ENCODE results near the gene LBH.

- TF ChIP-seq CREB1 (IDR thresholded peaks at IDR 0.05; ENCODE audit: low read depth) (no peak), EP300 (IDR thresholded peaks at IDR 0.05; ENCODE audit: borderline replicate concordance) (no peak), TAF1 (IDR thresholded peaks at IDR 0.05; ENCODE audit: low read depth) (no peak), TEAD4 (IDR thresholded peaks at IDR 0.05) (no peak), MAX (IDR thresholded peaks at IDR 0.05) (no peak), CEBPB (IDR thresholded peaks at IDR 0.05) (no peak)
- TF ChIP-seq, protein P1, sequence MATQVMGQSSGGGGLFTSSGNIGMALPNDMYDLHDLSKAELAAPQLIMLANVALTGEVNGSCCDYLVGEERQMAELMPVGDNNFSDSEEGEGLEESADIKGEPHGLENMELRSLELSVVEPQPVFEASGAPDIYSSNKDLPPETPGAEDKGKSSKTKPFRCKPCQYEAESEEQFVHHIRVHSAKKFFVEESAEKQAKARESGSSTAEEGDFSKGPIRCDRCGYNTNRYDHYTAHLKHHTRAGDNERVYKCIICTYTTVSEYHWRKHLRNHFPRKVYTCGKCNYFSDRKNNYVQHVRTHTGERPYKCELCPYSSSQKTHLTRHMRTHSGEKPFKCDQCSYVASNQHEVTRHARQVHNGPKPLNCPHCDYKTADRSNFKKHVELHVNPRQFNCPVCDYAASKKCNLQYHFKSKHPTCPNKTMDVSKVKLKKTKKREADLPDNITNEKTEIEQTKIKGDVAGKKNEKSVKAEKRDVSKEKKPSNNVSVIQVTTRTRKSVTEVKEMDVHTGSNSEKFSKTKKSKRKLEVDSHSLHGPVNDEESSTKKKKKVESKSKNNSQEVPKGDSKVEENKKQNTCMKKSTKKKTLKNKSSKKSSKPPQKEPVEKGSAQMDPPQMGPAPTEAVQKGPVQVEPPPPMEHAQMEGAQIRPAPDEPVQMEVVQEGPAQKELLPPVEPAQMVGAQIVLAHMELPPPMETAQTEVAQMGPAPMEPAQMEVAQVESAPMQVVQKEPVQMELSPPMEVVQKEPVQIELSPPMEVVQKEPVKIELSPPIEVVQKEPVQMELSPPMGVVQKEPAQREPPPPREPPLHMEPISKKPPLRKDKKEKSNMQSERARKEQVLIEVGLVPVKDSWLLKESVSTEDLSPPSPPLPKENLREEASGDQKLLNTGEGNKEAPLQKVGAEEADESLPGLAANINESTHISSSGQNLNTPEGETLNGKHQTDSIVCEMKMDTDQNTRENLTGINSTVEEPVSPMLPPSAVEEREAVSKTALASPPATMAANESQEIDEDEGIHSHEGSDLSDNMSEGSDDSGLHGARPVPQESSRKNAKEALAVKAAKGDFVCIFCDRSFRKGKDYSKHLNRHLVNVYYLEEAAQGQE (IDR thresholded peaks at IDR 0.05; ENCODE audit: low read depth): no peak
These were observed 4.7 kb downstream of the LBH start for GRCh38 chr2:30235859-30236535.

Measured in Ishikawa (cell line).